ENCODE measurements around the gene STX18. TPM values are rescaled to one million over a fixed set of nuclear protein-coding genes. Genes with fewer than 3 reads are reported as not detected.

Gene STX18
- total RNA-seq, 3 donors from 2014 or later (not counting 1 experiment from before 2014, with no cell fraction given): 23.1 to 32.8 (median 29.0) TPM

GRCh38 chr4:4481399-4481994 is 60.4 kb downstream of the STX18 start:
- Mint-ChIP-seq H3K36me3 (no peaks in the 10 kb centered on the region), H3K4me3 (no peak overlapping the region), H3K4me1 (peaks cover 36 to 39% of the 10 kb centered on the region in 2 donors), H3K27me3 (ENCODE audit: low read depth in 2 of 2) (no peaks in the 10 kb centered on the region), H3K27ac (peak overlapping the region in 1 of 2 donors; percentile 2), H3K9me3 (no peaks in the 10 kb centered on the region)
- no peaks in the 10 kb centered on the region for H3K9me3 ChIP-seq (ENCODE audit: control insufficient read depth, insufficient read depth, low read length)
- H3K27me3 ChIP-seq (ENCODE audit: control insufficient read depth, insufficient read depth, low read length): no peaks in the 10 kb centered on the region
- intact Hi-C loops (cut with micrococcal nuclease): loop anchor here (10.0 kb wide), 1 partner anchor 373 kb away; the partner anchor contains the start of gene MSX1
- DNase-seq (no peak), ATAC-seq (no peak)
- no peak for TF ChIP-seq CTCF (IDR thresholded peaks at IDR 0.05)
- no peak overlapping the region for H3K27ac ChIP-seq (ENCODE audit: low read length)
- H3K4me1 ChIP-seq (ENCODE audit: control insufficient read depth, insufficient read depth, low read length): no peaks in the 10 kb centered on the region
- H3K36me3 ChIP-seq (ENCODE audit: control insufficient read depth, insufficient read depth, low read length): no peaks in the 10 kb centered on the region
- WGBS (ENCODE audit: insufficient coverage): 91% methylated on average over 3 of the region's 3 CpGs
- no peak overlapping the region for H3K4me3 ChIP-seq (ENCODE audit: low read length)

- intact Hi-C loops (cut with micrococcal nuclease): loop anchor here (10.0 kb wide), 1 partner anchor 374 kb away; the partner anchor contains the start of gene MSX1
- peaks cover 36 to 39% of the 10 kb centered on the region in 2 donors for H3K4me1 Mint-ChIP-seq
Measured at GRCh38 chr4:4480685-4481398, 61.0 kb downstream of the STX18 start.

GRCh38 chr4:4480205-4480604 is 61.6 kb downstream of the STX18 start:
- intact Hi-C loops (cut with micrococcal nuclease): loop anchor here (10.0 kb wide), 1 partner anchor 375 kb away; the partner anchor contains the start of gene MSX1
- no peaks in the 10 kb centered on the region for H3K4me1 ChIP-seq (ENCODE audit: control insufficient read depth, insufficient read depth, low read length)
- no peak for TF ChIP-seq CTCF (IDR thresholded peaks at IDR 0.05)
- Mint-ChIP-seq H3K4me3 (no peak overlapping the region), H3K27ac (no peak overlapping the region), H3K27me3 (ENCODE audit: low read depth in 2 of 2) (no peaks in the 10 kb centered on the region), H3K4me1 (peaks cover 36 to 39% of the 10 kb centered on the region in 2 donors), H3K36me3 (no peaks in the 10 kb centered on the region), H3K9me3 (no peaks in the 10 kb centered on the region)
- ATAC-seq (no peak), DNase-seq (no peak)
- 90% methylated on average over 7 of the region's 7 CpGs for WGBS (ENCODE audit: insufficient coverage)
- no peak overlapping the region for H3K4me3 ChIP-seq (ENCODE audit: low read length)
- H3K9me3 ChIP-seq (ENCODE audit: control insufficient read depth, insufficient read depth, low read length): no peaks in the 10 kb centered on the region
- H3K27ac ChIP-seq (ENCODE audit: low read length): no peak overlapping the region
- no peaks in the 10 kb centered on the region for H3K27me3 ChIP-seq (ENCODE audit: control insufficient read depth, insufficient read depth, low read length)
- no peaks in the 10 kb centered on the region for H3K36me3 ChIP-seq (ENCODE audit: control insufficient read depth, insufficient read depth, low read length)

More at GRCh38 chr4:4480685-4481398, 61.0 kb downstream of the STX18 start:
- no peaks in the 10 kb centered on the region for H3K36me3 ChIP-seq (ENCODE audit: control insufficient read depth, insufficient read depth, low read length)
- no peak for ATAC-seq
- no peak overlapping the region for H3K27ac ChIP-seq (ENCODE audit: low read length)
- 86% methylated on average over 6 of the region's 6 CpGs for WGBS (ENCODE audit: insufficient coverage)
- TF ChIP-seq CTCF (IDR thresholded peaks at IDR 0.05): no peak
- H3K9me3 ChIP-seq (ENCODE audit: control insufficient read depth, insufficient read depth, low read length): no peaks in the 10 kb centered on the region
- Mint-ChIP-seq H3K27me3 (ENCODE audit: low read depth in 2 of 2) (no peaks in the 10 kb centered on the region), H3K4me3 (no peak overlapping the region), H3K27ac (no peak overlapping the region), H3K9me3 (no peaks in the 10 kb centered on the region), H3K36me3 (no peaks in the 10 kb centered on the region)
- no peak overlapping the region for H3K4me3 ChIP-seq (ENCODE audit: low read length)
- H3K27me3 ChIP-seq (ENCODE audit: control insufficient read depth, insufficient read depth, low read length): no peaks in the 10 kb centered on the region
- DNase-seq: no peak
- no peaks in the 10 kb centered on the region for H3K4me1 ChIP-seq (ENCODE audit: control insufficient read depth, insufficient read depth, low read length)
